HEK293 (cell line): ENCODE results near the gene HMCN1.

Source experiments
- CTCF ChIA-PET: fragments of 350-600 bp; formaldehyde crosslinking; extraction: SDS; loops from one replicate; lab custom pipeline; 2021; ENCODE audit warnings: antibody characterized with exemption; lab: Yijun Ruan, JAX
- POLR2A ChIA-PET: fragments of 300-600 bp; formaldehyde crosslinking; extraction: SDS; loops from one replicate; lab custom pipeline; 2020; ENCODE audit warnings: antibody characterized with exemption, inconsistent platforms; lab: Yijun Ruan, JAX
- H3K27ac ChIP-seq: fragments of 200-500 bp; sonication (Bioruptor generic); 2 replicates; pipeline ENCODE4 v1.5.1; 2014; ENCODE audit warnings: low read depth, low read length, control low read depth, inconsistent platforms; ENCODE audit errors: extremely low read depth
- H3K36me3 ChIP-seq, 2 experiments: fragments of 200-500 bp in 1 of 2; sonication (Bioruptor generic) in 1 of 2; 1 replicate in 1 of 2; 2 replicates in 1 of 2; pipeline ENCODE4 v1.5.1; 2014 to 2017; ENCODE audit warnings: inconsistent platforms in 2 of 2, low read length in 2 of 2; ENCODE audit not compliant: control insufficient read depth in 2 of 2, insufficient read depth in 1 of 2
- H3K4me1 ChIP-seq: fragments of 200-500 bp; sonication (Bioruptor generic); 2 replicates; pipeline ENCODE4 v1.5.1; 2014; ENCODE audit warnings: mild to moderate bottlenecking, low read length, inconsistent platforms; ENCODE audit not compliant: control insufficient read depth, insufficient read depth
- H3K4me3 ChIP-seq: 2 replicates; pipeline ENCODE4 v1.5.1; 2011; ENCODE audit warnings: low read depth, mild to moderate bottlenecking, control low read depth, low read length, moderate library complexity
- H3K9me3 ChIP-seq: fragments of 200-500 bp; sonication (Bioruptor generic); 2 replicates; pipeline ENCODE4 v1.5.1; 2014; ENCODE audit warnings: low read depth, low read length, inconsistent platforms; ENCODE audit not compliant: control insufficient read depth, insufficient read depth
- CTCF ChIP-seq: fragments of 450-650 bp; formaldehyde crosslinking; IDR thresholded peaks from 2 replicates; pipeline ENCODE4 v1.5.1; 2016; ENCODE audit warnings: missing biosample characterization, missing genetic modification characterization
- FEZF1 ChIP-seq: fragments of 450-650 bp; formaldehyde crosslinking; IDR thresholded peaks from 2 replicates; pipeline ENCODE4 v1.5.1; 2016; ENCODE audit warnings: missing biosample characterization, missing genetic modification characterization
- PRDM6 ChIP-seq: fragments of 450-650 bp; formaldehyde crosslinking; IDR thresholded peaks from 2 replicates; pipeline ENCODE4 v1.5.1; 2017; ENCODE audit warnings: missing biosample characterization, missing genetic modification characterization
- SCRT1 ChIP-seq: fragments of 450-650 bp; formaldehyde crosslinking; IDR thresholded peaks from 2 replicates; pipeline ENCODE4 v1.5.1; 2016; ENCODE audit warnings: missing biosample characterization, missing genetic modification characterization, borderline replicate concordance
- SCRT2 ChIP-seq: fragments of 450-650 bp; formaldehyde crosslinking; IDR thresholded peaks from 2 replicates; pipeline ENCODE4 v1.5.1; 2016; ENCODE audit warnings: missing biosample characterization, missing genetic modification characterization
- TCF7L2 ChIP-seq: IDR thresholded peaks from 2 replicates; pipeline ENCODE4 v1.6.1; 2011; ENCODE audit warnings: low read depth, mild to moderate bottlenecking, inconsistent platforms, low read length, moderate library complexity, borderline replicate concordance
- WT1 ChIP-seq: fragments of 450-650 bp; formaldehyde crosslinking; IDR thresholded peaks from 2 replicates; pipeline ENCODE4 v1.5.1; 2016; ENCODE audit warnings: missing biosample characterization, missing genetic modification characterization
- ZBTB20 ChIP-seq: fragments of 450-650 bp; formaldehyde crosslinking; IDR thresholded peaks from 2 replicates; pipeline ENCODE4 v1.5.1; 2016; ENCODE audit warnings: missing biosample characterization, missing genetic modification characterization
- ZBTB26 ChIP-seq: fragments of 450-650 bp; formaldehyde crosslinking; optimal IDR thresholded peaks from 2 replicates; pipeline ENCODE3; 2016; ENCODE audit warnings: missing biosample characterization, mild to moderate bottlenecking, missing genetic modification characterization
- ZNF175 ChIP-seq: fragments of 450-650 bp; formaldehyde crosslinking; IDR thresholded peaks from 2 replicates; pipeline ENCODE4 v1.5.1; 2016; ENCODE audit warnings: missing biosample characterization, missing genetic modification characterization
- ZNF221 ChIP-seq: fragments of 450-650 bp; formaldehyde crosslinking; IDR thresholded peaks from 2 replicates; pipeline ENCODE4 v1.5.1; 2017; ENCODE audit warnings: missing biosample characterization, missing genetic modification characterization, borderline replicate concordance
- ZNF239 ChIP-seq: fragments of 450-650 bp; formaldehyde crosslinking; IDR thresholded peaks from 2 replicates; pipeline ENCODE4 v1.5.1; 2016; ENCODE audit warnings: missing biosample characterization, missing genetic modification characterization
- ZNF335 ChIP-seq: fragments of 450-650 bp; formaldehyde crosslinking; conservative IDR thresholded peaks from 2 replicates; pipeline ENCODE4 v1.5.1; 2016; ENCODE audit warnings: missing biosample characterization, missing genetic modification characterization
- ZNF645 ChIP-seq: fragments of 450-650 bp; formaldehyde crosslinking; IDR thresholded peaks from 2 replicates; pipeline ENCODE4; 2016; ENCODE audit warnings: missing biosample characterization, missing genetic modification characterization
- ZNF707 ChIP-seq: fragments of 450-650 bp; formaldehyde crosslinking; IDR thresholded peaks from 2 replicates; pipeline ENCODE4 v1.5.1; 2016; ENCODE audit warnings: missing biosample characterization, missing genetic modification characterization
- ZNF792 ChIP-seq: fragments of 450-650 bp; formaldehyde crosslinking; IDR thresholded peaks from 2 replicates; pipeline ENCODE4 v1.5.1; 2016; ENCODE audit warnings: missing biosample characterization, missing genetic modification characterization
- ZSCAN16 ChIP-seq: fragments of 450-650 bp; formaldehyde crosslinking; IDR thresholded peaks from 2 replicates; pipeline ENCODE4 v1.5.1; 2016; ENCODE audit warnings: missing biosample characterization, missing genetic modification characterization

The HMCN1 gene

GRCh38 chr1:185961664-185962063 is 227.5 kb downstream of the HMCN1 start (continued):
- no peak for TF ChIP-seq ZBTB26

GRCh38 chr1:185964946-185965345 is 230.8 kb downstream of the HMCN1 start:
- CTCF ChIA-PET = interaction anchor here (0.9 kb wide), 1 partner anchor 261 kb away, joined by 3 read pairs; no protein-coding TSS in a partner anchor
- no peak for TF ChIP-seq ZNF335 (tag by site-specific recombination)
- TF ChIP-seq FEZF1 (tag by site-specific recombination) = no peak
- TF ChIP-seq ZNF645 (tag by site-specific recombination) = no peak
- no peak for TF ChIP-seq ZNF792 (tag by site-specific recombination)
- no peak for TF ChIP-seq ZSCAN16 (tag by site-specific recombination)
- TF ChIP-seq ZBTB26 = no peak
- POLR2A ChIA-PET = no interaction called here
- H3K4me3 ChIP-seq = no peak overlapping the region
- no peaks in the 10 kb centered on the region for H3K4me1 ChIP-seq
- no peak overlapping the region for H3K27ac ChIP-seq
- no peaks in the 10 kb centered on the region for H3K9me3 ChIP-seq
- no peaks in the 10 kb centered on the region for H3K36me3 ChIP-seq

GRCh38 chr1:185965870-185966269 is 231.7 kb downstream of the HMCN1 start:
- ChIA-PET CTCF (no interaction called here), POLR2A (no interaction called here)
- H3K27ac ChIP-seq = no peak overlapping the region

GRCh38 chr1:185966471-185966870 is 232.3 kb downstream of the HMCN1 start:
- Histone ChIP-seq H3K36me3 (no peaks in the 10 kb centered on the region), H3K4me3 (no peak overlapping the region), H3K9me3 (no peaks in the 10 kb centered on the region), H3K27ac (no peak overlapping the region), H3K4me1 (no peaks in the 10 kb centered on the region)
- TF ChIP-seq CTCF (tag by site-specific recombination) = no peak
- TF ChIP-seq TCF7L2 = no peak
- TF ChIP-seq SCRT1 = 0 out of 2 replicates have a peak, but pooled peaks have one; percentile 15
- TF ChIP-seq SCRT2 (tag by site-specific recombination) = peak; percentile 76
- TF ChIP-seq WT1 = no peak
- ChIA-PET CTCF (no interaction called here), POLR2A (no interaction called here)

More at GRCh38 chr1:185965870-185966269, 231.7 kb downstream of the HMCN1 start:
- Histone ChIP-seq H3K36me3 (no peaks in the 10 kb centered on the region), H3K4me3 (no peak overlapping the region), H3K9me3 (no peaks in the 10 kb centered on the region), H3K4me1 (no peaks in the 10 kb centered on the region)
- TF ChIP-seq ZNF175 (tag by site-specific recombination) = no peak
- no peak for TF ChIP-seq ZNF707 (tag by site-specific recombination)
- no peak for TF ChIP-seq ZBTB20 (tag by site-specific recombination)
- TF ChIP-seq ZNF239 (tag by site-specific recombination) = no peak
- TF ChIP-seq ZNF221 (tag by site-specific recombination) = no peak
- peak; percentile 61; the same call in 1 of the 2 replicates for TF ChIP-seq PRDM6 (tag by site-specific recombination)
